LNCaP clone FGC (cell line): ENCODE results near the gene TSPO2.

Source experiments
- DNase-seq: peaks from one replicate; pipeline ENCODE4 v3.0.0-alpha.2; 2011; ENCODE audit warnings: low read depth
- H3K4me3 ChIP-seq: 2 replicates; pipeline ENCODE4 v1.5.1; 2011; ENCODE audit warnings: mild to moderate bottlenecking, low read depth, low read length, control low read depth
- CTCF ChIP-seq: IDR thresholded peaks from 2 replicates; pipeline ENCODE4 v1.5.1; 2012; ENCODE audit warnings: mild to moderate bottlenecking; ENCODE audit not compliant: control insufficient read depth, insufficient read depth; ENCODE audit errors: extremely low read depth

Gene TSPO2

GRCh38 chr6:41042226-41043055, at the start of gene TSPO2:
TSS of gene TSPO2 (plus strand) at chr6:41042467. CDS start at chr6:41042986, 519 bp downstream.
- TF ChIP-seq CTCF: no peak
- no peak within 1 kb of the TSS for H3K4me3 ChIP-seq
- DNase-seq: no peak

- no peak for TF ChIP-seq CTCF
- DNase-seq: no peak
- no peak overlapping the region for H3K4me3 ChIP-seq
Observed at GRCh38 chr6:40992746-40993145, 49.5 kb upstream of the TSPO2 start.

- H3K4me3 ChIP-seq: peak overlapping the region; percentile 1; the same call in 1 of the 2 replicates
- peak; percentile 47 for DNase-seq
Observed at GRCh38 chr6:40996591-40997233, 45.6 kb upstream of the TSPO2 start.

GRCh38 chr6:40997234-40997957, 44.9 kb upstream of the TSPO2 start:
- TF ChIP-seq CTCF: no peak
- DNase-seq: peak; percentile 79
- peak overlapping the region; percentile 16; the same call in 1 of the 2 replicates for H3K4me3 ChIP-seq

More at GRCh38 chr6:40996591-40997233, 45.6 kb upstream of the TSPO2 start:
- TF ChIP-seq CTCF: no peak

GRCh38 chr6:40998661-40999060, 43.6 kb upstream of the TSPO2 start:
- no peak overlapping the region for H3K4me3 ChIP-seq
- no peak for DNase-seq
- no peak for TF ChIP-seq CTCF

GRCh38 chr6:40999569-40999968, 42.7 kb upstream of the TSPO2 start:
- DNase-seq: no peak
- H3K4me3 ChIP-seq: no peak overlapping the region
- peak; percentile 39 for TF ChIP-seq CTCF
